ENCODE results near the gene JMJD7.

The JMJD7 gene

DNA sequence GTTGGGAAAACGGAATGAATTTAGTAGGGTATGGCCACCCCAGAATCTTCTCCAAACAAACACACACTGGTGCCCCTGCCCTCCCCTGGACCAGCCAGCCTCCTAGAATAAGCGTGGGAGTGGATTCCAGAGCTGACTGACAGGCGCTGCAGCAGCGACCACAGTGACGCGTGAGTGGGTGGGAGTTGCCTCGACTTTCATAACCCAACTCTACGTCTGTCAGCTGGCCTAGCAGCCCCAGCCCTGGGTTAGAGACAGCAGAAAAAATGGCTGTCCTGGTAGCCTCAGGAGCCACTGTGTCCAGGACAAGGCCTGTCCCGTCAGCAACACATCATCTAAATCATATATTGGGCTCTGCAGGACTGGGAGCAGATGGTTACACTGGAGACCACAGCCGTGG lies 20.7 kb downstream of the JMJD7 start:
- ATAC-seq: no peak
- no peak for TF ChIP-seq ZNF70 (CRISPR knock-in tag; IDR thresholded peaks at IDR 0.05)
- TF ChIP-seq ZNF565 (CRISPR knock-in tag; conservative IDR thresholded peaks at IDR 0.05; ENCODE audit: low read depth): no peak
- TF ChIP-seq RARB (CRISPR knock-in tag; IDR thresholded peaks at IDR 0.05): no peak
- no peak for TF ChIP-seq BACH2 (CRISPR knock-in tag; IDR thresholded peaks at IDR 0.05; ENCODE audit: borderline replicate concordance)

DNA sequence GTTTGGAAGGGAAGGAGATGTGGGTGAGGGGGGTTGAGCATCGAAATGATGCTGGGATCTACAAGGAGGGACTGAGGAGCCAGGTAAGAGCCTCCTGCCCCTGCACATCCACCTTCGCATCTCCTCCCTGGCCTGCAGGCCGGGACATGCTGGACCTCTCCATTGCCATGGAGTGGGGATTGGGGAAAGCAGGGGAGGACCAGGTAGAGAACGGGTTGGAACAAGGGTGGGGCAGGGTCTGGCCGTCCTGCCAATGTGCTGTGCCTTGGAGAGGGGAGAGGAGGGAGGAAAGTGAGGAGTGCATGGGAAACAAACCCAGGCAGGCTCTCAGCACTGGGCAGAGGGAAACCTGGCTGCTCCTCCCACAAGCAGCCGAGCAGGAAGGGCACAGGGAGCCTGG lies 21.3 kb downstream of the JMJD7 start:
- TF ChIP-seq BACH2 (CRISPR knock-in tag; IDR thresholded peaks at IDR 0.05; ENCODE audit: borderline replicate concordance) (no peak), SNAI2 (CRISPR knock-in tag; IDR thresholded peaks at IDR 0.05) (no peak), ZNF565 (CRISPR knock-in tag; conservative IDR thresholded peaks at IDR 0.05; ENCODE audit: low read depth) (no peak), GLIS3 (CRISPR knock-in tag; IDR thresholded peaks at IDR 0.05) (no peak), ESRRG (CRISPR knock-in tag; IDR thresholded peaks at IDR 0.05) (no peak), ZFP3 (CRISPR knock-in tag; IDR thresholded peaks at IDR 0.05) (no peak), TOX (CRISPR knock-in tag; IDR thresholded peaks at IDR 0.05; ENCODE audit: borderline replicate concordance) (no peak)
- TF ChIP-seq, protein P1, sequence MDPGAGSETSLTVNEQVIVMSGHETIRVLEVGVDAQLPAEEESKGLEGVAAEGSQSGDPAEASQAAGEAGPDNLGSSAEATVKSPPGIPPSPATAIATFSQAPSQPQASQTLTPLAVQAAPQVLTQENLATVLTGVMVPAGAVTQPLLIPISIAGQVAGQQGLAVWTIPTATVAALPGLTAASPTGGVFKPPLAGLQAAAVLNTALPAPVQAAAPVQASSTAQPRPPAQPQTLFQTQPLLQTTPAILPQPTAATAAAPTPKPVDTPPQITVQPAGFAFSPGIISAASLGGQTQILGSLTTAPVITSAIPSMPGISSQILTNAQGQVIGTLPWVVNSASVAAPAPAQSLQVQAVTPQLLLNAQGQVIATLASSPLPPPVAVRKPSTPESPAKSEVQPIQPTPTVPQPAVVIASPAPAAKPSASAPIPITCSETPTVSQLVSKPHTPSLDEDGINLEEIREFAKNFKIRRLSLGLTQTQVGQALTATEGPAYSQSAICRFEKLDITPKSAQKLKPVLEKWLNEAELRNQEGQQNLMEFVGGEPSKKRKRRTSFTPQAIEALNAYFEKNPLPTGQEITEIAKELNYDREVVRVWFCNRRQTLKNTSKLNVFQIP (CRISPR knock-in tag; IDR thresholded peaks at IDR 0.05; ENCODE audit: borderline replicate concordance, low read depth): no peak
- TF ChIP-seq, protein P2, sequence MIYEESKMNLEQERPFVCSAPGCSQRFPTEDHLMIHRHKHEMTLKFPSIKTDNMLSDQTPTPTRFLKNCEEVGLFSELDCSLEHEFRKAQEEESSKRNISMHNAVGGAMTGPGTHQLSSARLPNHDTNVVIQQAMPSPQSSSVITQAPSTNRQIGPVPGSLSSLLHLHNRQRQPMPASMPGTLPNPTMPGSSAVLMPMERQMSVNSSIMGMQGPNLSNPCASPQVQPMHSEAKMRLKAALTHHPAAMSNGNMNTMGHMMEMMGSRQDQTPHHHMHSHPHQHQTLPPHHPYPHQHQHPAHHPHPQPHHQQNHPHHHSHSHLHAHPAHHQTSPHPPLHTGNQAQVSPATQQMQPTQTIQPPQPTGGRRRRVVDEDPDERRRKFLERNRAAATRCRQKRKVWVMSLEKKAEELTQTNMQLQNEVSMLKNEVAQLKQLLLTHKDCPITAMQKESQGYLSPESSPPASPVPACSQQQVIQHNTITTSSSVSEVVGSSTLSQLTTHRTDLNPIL (CRISPR knock-in tag; IDR thresholded peaks at IDR 0.05; ENCODE audit: low read depth): no peak
- TF ChIP-seq, protein P3, sequence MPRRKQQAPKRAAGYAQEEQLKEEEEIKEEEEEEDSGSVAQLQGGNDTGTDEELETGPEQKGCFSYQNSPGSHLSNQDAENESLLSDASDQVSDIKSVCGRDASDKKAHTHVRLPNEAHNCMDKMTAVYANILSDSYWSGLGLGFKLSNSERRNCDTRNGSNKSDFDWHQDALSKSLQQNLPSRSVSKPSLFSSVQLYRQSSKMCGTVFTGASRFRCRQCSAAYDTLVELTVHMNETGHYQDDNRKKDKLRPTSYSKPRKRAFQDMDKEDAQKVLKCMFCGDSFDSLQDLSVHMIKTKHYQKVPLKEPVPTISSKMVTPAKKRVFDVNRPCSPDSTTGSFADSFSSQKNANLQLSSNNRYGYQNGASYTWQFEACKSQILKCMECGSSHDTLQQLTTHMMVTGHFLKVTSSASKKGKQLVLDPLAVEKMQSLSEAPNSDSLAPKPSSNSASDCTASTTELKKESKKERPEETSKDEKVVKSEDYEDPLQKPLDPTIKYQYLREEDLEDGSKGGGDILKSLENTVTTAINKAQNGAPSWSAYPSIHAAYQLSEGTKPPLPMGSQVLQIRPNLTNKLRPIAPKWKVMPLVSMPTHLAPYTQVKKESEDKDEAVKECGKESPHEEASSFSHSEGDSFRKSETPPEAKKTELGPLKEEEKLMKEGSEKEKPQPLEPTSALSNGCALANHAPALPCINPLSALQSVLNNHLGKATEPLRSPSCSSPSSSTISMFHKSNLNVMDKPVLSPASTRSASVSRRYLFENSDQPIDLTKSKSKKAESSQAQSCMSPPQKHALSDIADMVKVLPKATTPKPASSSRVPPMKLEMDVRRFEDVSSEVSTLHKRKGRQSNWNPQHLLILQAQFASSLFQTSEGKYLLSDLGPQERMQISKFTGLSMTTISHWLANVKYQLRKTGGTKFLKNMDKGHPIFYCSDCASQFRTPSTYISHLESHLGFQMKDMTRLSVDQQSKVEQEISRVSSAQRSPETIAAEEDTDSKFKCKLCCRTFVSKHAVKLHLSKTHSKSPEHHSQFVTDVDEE (CRISPR knock-in tag; IDR thresholded peaks at IDR 0.05): no peak

DNA sequence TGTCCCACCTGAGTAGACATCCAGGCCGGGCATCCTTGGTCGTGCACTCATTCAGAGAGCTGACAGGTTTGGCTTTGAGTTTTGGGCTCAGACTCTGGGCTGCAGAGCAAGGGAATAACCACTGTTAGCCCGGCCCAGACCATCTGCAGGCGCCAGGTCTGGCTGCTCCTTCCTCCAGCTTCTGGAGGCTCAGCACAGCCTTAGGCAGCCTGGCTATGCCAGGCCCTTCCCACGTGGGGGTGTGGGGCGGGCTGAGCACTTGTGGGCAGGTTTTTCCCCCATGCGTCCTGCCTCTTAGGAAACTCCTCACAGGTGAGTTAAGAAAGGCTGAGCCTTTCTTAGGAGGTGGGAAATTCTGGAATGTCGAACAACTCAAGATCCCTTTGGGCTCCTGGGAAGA lies 22.0 kb downstream of the JMJD7 start:
- TF ChIP-seq ZC3H10 (CRISPR knock-in tag; IDR thresholded peaks at IDR 0.05): no peak
- TF ChIP-seq, protein P4, sequence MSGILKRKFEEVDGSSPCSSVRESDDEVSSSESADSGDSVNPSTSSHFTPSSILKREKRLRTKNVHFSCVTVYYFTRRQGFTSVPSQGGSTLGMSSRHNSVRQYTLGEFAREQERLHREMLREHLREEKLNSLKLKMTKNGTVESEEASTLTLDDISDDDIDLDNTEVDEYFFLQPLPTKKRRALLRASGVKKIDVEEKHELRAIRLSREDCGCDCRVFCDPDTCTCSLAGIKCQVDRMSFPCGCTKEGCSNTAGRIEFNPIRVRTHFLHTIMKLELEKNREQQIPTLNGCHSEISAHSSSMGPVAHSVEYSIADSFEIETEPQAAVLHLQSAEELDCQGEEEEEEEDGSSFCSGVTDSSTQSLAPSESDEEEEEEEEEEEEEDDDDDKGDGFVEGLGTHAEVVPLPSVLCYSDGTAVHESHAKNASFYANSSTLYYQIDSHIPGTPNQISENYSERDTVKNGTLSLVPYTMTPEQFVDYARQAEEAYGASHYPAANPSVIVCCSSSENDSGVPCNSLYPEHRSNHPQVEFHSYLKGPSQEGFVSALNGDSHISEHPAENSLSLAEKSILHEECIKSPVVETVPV (CRISPR knock-in tag; IDR thresholded peaks at IDR 0.05): no peak
- no peak for TF ChIP-seq ZFP3 (CRISPR knock-in tag; IDR thresholded peaks at IDR 0.05)
- no peak for ATAC-seq

More for the DNA sequence above, 21.3 kb downstream of the JMJD7 start:
- no peak for ATAC-seq

DNA sequence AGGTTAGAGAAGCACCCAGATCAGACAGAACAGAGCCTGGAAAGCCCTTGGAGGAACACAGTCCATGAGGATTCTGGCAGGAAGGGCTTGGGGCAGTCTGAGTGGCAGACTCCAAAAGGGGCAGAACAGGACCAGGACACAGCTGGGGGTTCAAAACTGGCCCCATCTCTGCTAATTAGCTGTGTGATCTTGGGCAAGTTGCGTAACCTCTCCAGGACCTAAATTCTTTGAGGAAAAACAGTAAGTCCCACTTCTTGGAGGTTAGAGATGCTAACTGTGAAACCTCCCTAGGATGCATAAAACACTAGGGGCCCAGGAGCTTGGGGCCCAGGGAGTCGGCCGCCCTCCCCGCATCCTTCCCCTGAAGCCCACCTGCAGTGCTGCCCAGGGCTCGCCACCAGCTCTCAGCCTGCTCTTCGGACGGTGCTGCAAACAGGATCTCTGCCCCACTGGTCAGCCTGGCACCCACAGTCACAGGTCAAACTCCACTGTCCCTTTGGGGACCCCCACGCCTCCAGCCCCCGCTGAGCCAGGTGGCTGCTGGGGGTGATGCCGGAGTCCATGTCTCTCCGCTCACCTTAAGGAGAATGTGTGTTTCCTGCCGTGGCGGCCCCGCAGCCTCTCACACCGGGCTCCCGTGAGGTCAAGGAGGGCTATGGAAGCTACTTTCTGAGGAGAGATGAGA lies 22.7 kb downstream of the JMJD7 start:
- no peak for TF ChIP-seq CSDC2 (CRISPR knock-in tag; IDR thresholded peaks at IDR 0.05)
- TF ChIP-seq OSR1 (CRISPR knock-in tag; IDR thresholded peaks at IDR 0.05): no peak
- TF ChIP-seq PPARA (CRISPR knock-in tag; IDR thresholded peaks at IDR 0.05; ENCODE audit: borderline replicate concordance): no peak
- TF ChIP-seq, protein P5, sequence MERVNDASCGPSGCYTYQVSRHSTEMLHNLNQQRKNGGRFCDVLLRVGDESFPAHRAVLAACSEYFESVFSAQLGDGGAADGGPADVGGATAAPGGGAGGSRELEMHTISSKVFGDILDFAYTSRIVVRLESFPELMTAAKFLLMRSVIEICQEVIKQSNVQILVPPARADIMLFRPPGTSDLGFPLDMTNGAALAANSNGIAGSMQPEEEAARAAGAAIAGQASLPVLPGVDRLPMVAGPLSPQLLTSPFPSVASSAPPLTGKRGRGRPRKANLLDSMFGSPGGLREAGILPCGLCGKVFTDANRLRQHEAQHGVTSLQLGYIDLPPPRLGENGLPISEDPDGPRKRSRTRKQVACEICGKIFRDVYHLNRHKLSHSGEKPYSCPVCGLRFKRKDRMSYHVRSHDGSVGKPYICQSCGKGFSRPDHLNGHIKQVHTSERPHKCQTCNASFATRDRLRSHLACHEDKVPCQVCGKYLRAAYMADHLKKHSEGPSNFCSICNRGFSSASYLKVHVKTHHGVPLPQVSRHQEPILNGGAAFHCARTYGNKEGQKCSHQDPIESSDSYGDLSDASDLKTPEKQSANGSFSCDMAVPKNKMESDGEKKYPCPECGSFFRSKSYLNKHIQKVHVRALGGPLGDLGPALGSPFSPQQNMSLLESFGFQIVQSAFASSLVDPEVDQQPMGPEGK (CRISPR knock-in tag; IDR thresholded peaks at IDR 0.05; ENCODE audit: borderline replicate concordance): no peak
- no peak for TF ChIP-seq ZFP30 (CRISPR knock-in tag; IDR thresholded peaks at IDR 0.05)
- TF ChIP-seq SNAI2 (CRISPR knock-in tag; IDR thresholded peaks at IDR 0.05): no peak
- no peak for TF ChIP-seq ZC3H10 (CRISPR knock-in tag; IDR thresholded peaks at IDR 0.05)
- no peak for TF ChIP-seq GLIS3 (CRISPR knock-in tag; IDR thresholded peaks at IDR 0.05)
- no peak for TF ChIP-seq ESRRG (CRISPR knock-in tag; IDR thresholded peaks at IDR 0.05)
- no peak for TF ChIP-seq ZNF70 (CRISPR knock-in tag; IDR thresholded peaks at IDR 0.05)
- TF ChIP-seq ARNTL (CRISPR knock-in tag; IDR thresholded peaks at IDR 0.05; ENCODE audit: borderline replicate concordance, low read depth): no peak
- TF ChIP-seq TOX (CRISPR knock-in tag; IDR thresholded peaks at IDR 0.05; ENCODE audit: borderline replicate concordance): no peak
- no peak for TF ChIP-seq TCF4 (CRISPR knock-in tag; IDR thresholded peaks at IDR 0.05; ENCODE audit: borderline replicate concordance)
- TF ChIP-seq ISL1 (CRISPR knock-in tag; IDR thresholded peaks at IDR 0.05): no peak
- TF ChIP-seq ZFP3 (CRISPR knock-in tag; IDR thresholded peaks at IDR 0.05): no peak
- no peak for TF ChIP-seq ZNF8 (CRISPR knock-in tag; IDR thresholded peaks at IDR 0.05)
- TF ChIP-seq RARB (CRISPR knock-in tag; IDR thresholded peaks at IDR 0.05): no peak
- TF ChIP-seq ZNF565 (CRISPR knock-in tag; conservative IDR thresholded peaks at IDR 0.05; ENCODE audit: low read depth): no peak
- TF ChIP-seq, protein P3 (CRISPR knock-in tag; IDR thresholded peaks at IDR 0.05): no peak
- no peak for ATAC-seq
